ENCODE data around the gene CEACAM21. TPM values are rescaled to one million over a fixed set of nuclear protein-coding genes. Genes with fewer than 3 reads are reported as not detected.

CEACAM21 gene
- total RNA-seq, 3 donors from 2014 or later, result 0.44 to 0.66 (median 0.64) TPM

- no peak for DNase-seq (ENCODE audit: low spot score in 2 of 2)
- Histone ChIP-seq H3K27ac (no peak overlapping the region), H3K4me1 (no peaks in the 10 kb centered on the region), H3K9me3 (no peaks in the 10 kb centered on the region), H3K36me3 (no peaks in the 10 kb centered on the region), H3K27me3 (peaks cover 0 to 12% of the 10 kb centered on the region in 2 donors), H3K4me3 (no peak overlapping the region)
- intact Hi-C loops (cut with DNase I; ENCODE audit: low total_unique reads), result loop anchor here (10.0 kb wide), 1 partner anchor 99 kb away; the partner anchor contains the start of gene ERICH4
- TF ChIP-seq POLR2A (IDR thresholded peaks at IDR 0.05) (no peak), POLR2AphosphoS5 (IDR thresholded peaks at IDR 0.05) (no peak), CTCF (IDR thresholded peaks at IDR 0.05) (no peak)
Observed at GRCh38 chr19:41543582-41543981, 32.4 kb upstream of the CEACAM21 start.

GRCh38 chr19:41545547-41545946 is 30.4 kb upstream of the CEACAM21 start:
- no peaks in the 10 kb centered on the region for H3K36me3 ChIP-seq
- no peak overlapping the region for H3K4me3 ChIP-seq
- no peaks in the 10 kb centered on the region for H3K9me3 ChIP-seq
- no peak for DNase-seq (ENCODE audit: low spot score in 2 of 2)
- H3K27me3 ChIP-seq, result peaks cover 0 to 5% of the 10 kb centered on the region in 2 donors
- intact Hi-C loops (cut with DNase I; ENCODE audit: low total_unique reads), result loop anchor here (10.0 kb wide), 1 partner anchor 101 kb away; the partner anchor contains the start of gene ERICH4
- no peak overlapping the region for H3K27ac ChIP-seq
- TF ChIP-seq CTCF (IDR thresholded peaks at IDR 0.05) (no peak), POLR2A (IDR thresholded peaks at IDR 0.05) (no peak), POLR2AphosphoS5 (IDR thresholded peaks at IDR 0.05) (no peak)
- H3K4me1 ChIP-seq, result no peaks in the 10 kb centered on the region

- Histone ChIP-seq H3K27ac (peak overlapping the region in 1 of 2 donors; percentile 58), H3K36me3 (no peaks in the 10 kb centered on the region), H3K4me1 (no peaks in the 10 kb centered on the region), H3K4me3 (no peak overlapping the region), H3K27me3 (peaks cover 0 to 5% of the 10 kb centered on the region in 2 donors), H3K9me3 (no peaks in the 10 kb centered on the region)
- TF ChIP-seq POLR2AphosphoS5 (IDR thresholded peaks at IDR 0.05) (no peak), CTCF (IDR thresholded peaks at IDR 0.05) (no peak), POLR2A (IDR thresholded peaks at IDR 0.05) (no peak)
- intact Hi-C loops (cut with DNase I; ENCODE audit: low total_unique reads), result loop anchor here (10.0 kb wide), 1 partner anchor 102 kb away; the partner anchor contains the start of gene ERICH4
- DNase-seq (ENCODE audit: low spot score in 2 of 2), result no peak
Observed at GRCh38 chr19:41546386-41546789, 29.6 kb upstream of the CEACAM21 start.

- intact Hi-C loops (cut with DNase I; ENCODE audit: low total_unique reads), result loop anchor here (10.0 kb wide), 1 partner anchor 102 kb away; the partner anchor contains the start of gene ERICH4
Observed at GRCh38 chr19:41546961-41547360, 29.0 kb upstream of the CEACAM21 start.

More at GRCh38 chr19:41546961-41547360, 29.0 kb upstream of the CEACAM21 start:
- Histone ChIP-seq H3K27me3 (peaks cover 0 to 5% of the 10 kb centered on the region in 2 donors), H3K9me3 (no peaks in the 10 kb centered on the region), H3K4me1 (no peaks in the 10 kb centered on the region), H3K36me3 (no peaks in the 10 kb centered on the region), H3K27ac (no peak overlapping the region), H3K4me3 (no peak overlapping the region)
- DNase-seq (ENCODE audit: low spot score in 2 of 2), result no peak
- TF ChIP-seq CTCF (IDR thresholded peaks at IDR 0.05), result no peak
- no peak for TF ChIP-seq POLR2A (IDR thresholded peaks at IDR 0.05)
- TF ChIP-seq POLR2AphosphoS5 (IDR thresholded peaks at IDR 0.05), result no peak

All from breast epithelium (tissue), 4 donors.